Duodenal mucosa (tissue), 2 donors: ENCODE data around the gene CLDN14.

Experiments used
- H3K27ac ChIP-seq: one replicate; pipeline ENCODE4 v1.7.0; 2013; ENCODE audit warnings: low read depth, low read length
- H3K27me3 ChIP-seq, 2 donors: one replicate each; pipeline ENCODE4 v1.7.0; 2013; ENCODE audit warnings: low read length in 2 of 2, control low read depth in 1 of 2; ENCODE audit not compliant: insufficient read depth in 2 of 2, control insufficient read depth in 1 of 2
- H3K36me3 ChIP-seq, 2 donors: one replicate each; pipeline ENCODE4 v1.7.0; 2013; ENCODE audit warnings: low read length in 2 of 2, control low read depth in 1 of 2; ENCODE audit not compliant: insufficient read depth in 2 of 2, control insufficient read depth in 1 of 2
- H3K4me1 ChIP-seq, 2 donors: one replicate each; pipeline ENCODE4 v1.7.0; 2013; ENCODE audit warnings: low read length in 2 of 2, control low read depth in 1 of 2; ENCODE audit not compliant: insufficient read depth in 2 of 2, control insufficient read depth in 1 of 2
- H3K4me3 ChIP-seq, 2 donors: one replicate each; pipeline ENCODE4 v1.7.0; 2013; ENCODE audit warnings: low read length in 2 of 2, low read depth in 1 of 2
- H3K9ac ChIP-seq, 2 donors: one replicate each; pipeline ENCODE4 v1.7.0; 2013; ENCODE audit warnings: low read length in 2 of 2, low read depth in 1 of 2
- H3K9me3 ChIP-seq, 2 donors: one replicate each; pipeline ENCODE4 v1.7.0; 2013; ENCODE audit warnings: low read length in 2 of 2, control low read depth in 1 of 2; ENCODE audit not compliant: control insufficient read depth in 1 of 2

The CLDN14 gene

GRCh38 chr21:36425286-36425685 lies 54.6 kb downstream of the CLDN14 start:
- Histone ChIP-seq H3K9ac (no peak overlapping the region), H3K4me3 (no peak overlapping the region), H3K36me3 (no peaks in the 10 kb centered on the region), H3K27me3 (no peaks in the 10 kb centered on the region), H3K27ac (no peak overlapping the region), H3K4me1 (no peaks in the 10 kb centered on the region), H3K9me3 (no peaks in the 10 kb centered on the region)

- Histone ChIP-seq H3K4me1 (no peaks in the 10 kb centered on the region), H3K9ac (no peak overlapping the region), H3K4me3 (no peak overlapping the region), H3K27me3 (no peaks in the 10 kb centered on the region), H3K36me3 (no peaks in the 10 kb centered on the region), H3K27ac (no peak overlapping the region), H3K9me3 (no peaks in the 10 kb centered on the region)
These were observed 55.3 kb downstream of the CLDN14 start for GRCh38 chr21:36424592-36424991.

GRCh38 chr21:36423771-36424433 lies 56.0 kb downstream of the CLDN14 start:
- Histone ChIP-seq H3K36me3 (no peaks in the 10 kb centered on the region), H3K4me3 (no peak overlapping the region), H3K27me3 (no peaks in the 10 kb centered on the region), H3K27ac (no peak overlapping the region), H3K9me3 (no peaks in the 10 kb centered on the region), H3K9ac (no peak overlapping the region), H3K4me1 (no peaks in the 10 kb centered on the region)

- H3K4me3 ChIP-seq, result no peak overlapping the region
- no peak overlapping the region for H3K9ac ChIP-seq
- no peaks in the 10 kb centered on the region for H3K36me3 ChIP-seq
- no peaks in the 10 kb centered on the region for H3K27me3 ChIP-seq
- H3K27ac ChIP-seq, result no peak overlapping the region
- no peaks in the 10 kb centered on the region for H3K9me3 ChIP-seq
- no peaks in the 10 kb centered on the region for H3K4me1 ChIP-seq
These were observed 57.4 kb downstream of the CLDN14 start for GRCh38 chr21:36422279-36423098.

- Histone ChIP-seq H3K27me3 (no peaks in the 10 kb centered on the region), H3K36me3 (peaks cover 0 to 6% of the 10 kb centered on the region in 2 donors), H3K4me1 (no peaks in the 10 kb centered on the region), H3K9me3 (no peaks in the 10 kb centered on the region), H3K4me3 (no peak overlapping the region), H3K9ac (no peak overlapping the region), H3K27ac (no peak overlapping the region)
These were observed 59.2 kb downstream of the CLDN14 start for GRCh38 chr21:36420571-36421339.

GRCh38 chr21:36419996-36420395 lies 59.9 kb downstream of the CLDN14 start:
- no peak overlapping the region for H3K9ac ChIP-seq
- no peaks in the 10 kb centered on the region for H3K9me3 ChIP-seq
- H3K4me3 ChIP-seq, result no peak overlapping the region

GRCh38 chr21:36419241-36419640 lies 60.7 kb downstream of the CLDN14 start:
- H3K9me3 ChIP-seq, result no peaks in the 10 kb centered on the region
- no peak overlapping the region for H3K9ac ChIP-seq
- H3K4me1 ChIP-seq, result no peaks in the 10 kb centered on the region
- H3K4me3 ChIP-seq, result no peak overlapping the region
- no peaks in the 10 kb centered on the region for H3K27me3 ChIP-seq
- no peak overlapping the region for H3K27ac ChIP-seq
- H3K36me3 ChIP-seq, result peaks cover 5 to 6% of the 10 kb centered on the region in 2 donors

More at GRCh38 chr21:36419996-36420395, 59.9 kb downstream of the CLDN14 start:
- Histone ChIP-seq H3K27me3 (no peaks in the 10 kb centered on the region), H3K36me3 (peaks cover 4 to 6% of the 10 kb centered on the region in 2 donors), H3K27ac (no peak overlapping the region), H3K4me1 (no peaks in the 10 kb centered on the region)

- Histone ChIP-seq H3K4me1 (no peaks in the 10 kb centered on the region), H3K27me3 (no peaks in the 10 kb centered on the region), H3K4me3 (no peak overlapping the region), H3K36me3 (peaks cover 5 to 16% of the 10 kb centered on the region in 2 donors), H3K27ac (no peak overlapping the region), H3K9me3 (no peaks in the 10 kb centered on the region), H3K9ac (no peak overlapping the region)
These were observed 64.5 kb downstream of the CLDN14 start for GRCh38 chr21:36415375-36415774.

GRCh38 chr21:36412916-36413315 lies 67.0 kb downstream of the CLDN14 start:
- H3K36me3 ChIP-seq, result peaks cover 5 to 16% of the 10 kb centered on the region in 2 donors

GRCh38 chr21:36411301-36411700 lies 68.6 kb downstream of the CLDN14 start:
- Histone ChIP-seq H3K27ac (no peak overlapping the region), H3K9ac (no peak overlapping the region), H3K9me3 (no peaks in the 10 kb centered on the region), H3K36me3 (peaks cover 5 to 11% of the 10 kb centered on the region in 2 donors), H3K4me3 (no peak overlapping the region), H3K27me3 (no peaks in the 10 kb centered on the region), H3K4me1 (no peaks in the 10 kb centered on the region)

More at GRCh38 chr21:36412916-36413315, 67.0 kb downstream of the CLDN14 start:
- Histone ChIP-seq H3K9me3 (no peaks in the 10 kb centered on the region), H3K27me3 (no peaks in the 10 kb centered on the region), H3K4me1 (no peaks in the 10 kb centered on the region), H3K4me3 (no peak overlapping the region), H3K27ac (no peak overlapping the region), H3K9ac (no peak overlapping the region)
